Measurements from ENCODE around the gene GLTP.

DNA sequence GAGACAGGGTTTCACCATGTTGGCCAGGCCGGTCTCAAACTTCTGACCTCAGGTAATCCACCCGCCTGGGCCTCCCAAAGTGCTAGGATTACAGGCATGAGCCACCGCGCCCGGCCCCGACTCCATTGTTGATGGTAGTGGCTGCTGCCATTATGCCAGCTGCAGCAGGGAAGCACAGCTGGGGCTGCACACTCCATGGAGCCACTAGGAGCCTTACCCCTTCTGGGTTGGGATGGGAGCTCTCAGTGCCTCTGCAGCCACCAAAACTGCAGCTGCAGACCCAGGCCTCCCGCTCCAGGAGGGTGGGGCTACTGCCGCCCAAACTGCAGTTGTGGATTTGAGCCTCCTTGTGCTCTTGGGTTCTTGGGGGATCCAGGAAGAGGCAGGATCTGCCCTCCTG, 45.7 kb upstream of the GLTP start:
- TF ChIP-seq, protein P1, sequence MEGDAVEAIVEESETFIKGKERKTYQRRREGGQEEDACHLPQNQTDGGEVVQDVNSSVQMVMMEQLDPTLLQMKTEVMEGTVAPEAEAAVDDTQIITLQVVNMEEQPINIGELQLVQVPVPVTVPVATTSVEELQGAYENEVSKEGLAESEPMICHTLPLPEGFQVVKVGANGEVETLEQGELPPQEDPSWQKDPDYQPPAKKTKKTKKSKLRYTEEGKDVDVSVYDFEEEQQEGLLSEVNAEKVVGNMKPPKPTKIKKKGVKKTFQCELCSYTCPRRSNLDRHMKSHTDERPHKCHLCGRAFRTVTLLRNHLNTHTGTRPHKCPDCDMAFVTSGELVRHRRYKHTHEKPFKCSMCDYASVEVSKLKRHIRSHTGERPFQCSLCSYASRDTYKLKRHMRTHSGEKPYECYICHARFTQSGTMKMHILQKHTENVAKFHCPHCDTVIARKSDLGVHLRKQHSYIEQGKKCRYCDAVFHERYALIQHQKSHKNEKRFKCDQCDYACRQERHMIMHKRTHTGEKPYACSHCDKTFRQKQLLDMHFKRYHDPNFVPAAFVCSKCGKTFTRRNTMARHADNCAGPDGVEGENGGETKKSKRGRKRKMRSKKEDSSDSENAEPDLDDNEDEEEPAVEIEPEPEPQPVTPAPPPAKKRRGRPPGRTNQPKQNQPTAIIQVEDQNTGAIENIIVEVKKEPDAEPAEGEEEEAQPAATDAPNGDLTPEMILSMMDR (conservative IDR thresholded peaks at IDR 0.05; ENCODE audit: low read depth, low read length): no peak
- TF ChIP-seq MAFK (IDR thresholded peaks at IDR 0.05; ENCODE audit: low read depth, low read length) (no peak), POLR2A (IDR thresholded peaks at IDR 0.05; ENCODE audit: low read depth, low read length) (no peak)
